BJ (cell line): ENCODE data around the gene MUC13. TPM values are rescaled to one million over a fixed set of nuclear protein-coding genes. Genes with fewer than 3 reads are reported as not detected.

ENCODE experiments used
- CTCF ChIA-PET: fragments of 350-600 bp; formaldehyde crosslinking; extraction: SDS; loops from one replicate; lab custom pipeline; 2021; ENCODE audit warnings: antibody characterized with exemption, inconsistent platforms; lab: Yijun Ruan, JAX
- POLR2A ChIA-PET: fragments of 300-600 bp; sonication (Branson Sonifier 250); formaldehyde crosslinking; extraction: SDS; loops from one replicate; lab custom pipeline; 2021; ENCODE audit warnings: antibody characterized with exemption; lab: Charles Lee
- DNase-seq: peaks from one replicate; pipeline ENCODE4 v3.0.0-alpha.2; 2011; ENCODE audit warnings: low read depth
- H3K27me3 ChIP-seq: 2 replicates; pipeline ENCODE4 v1.6.0; 2011; ENCODE audit warnings: low read length; ENCODE audit not compliant: control insufficient read depth, insufficient read depth
- H3K36me3 ChIP-seq: 2 replicates; pipeline ENCODE4 v1.5.1; 2011; ENCODE audit warnings: low read length; ENCODE audit not compliant: control insufficient read depth, insufficient read depth
- H3K4me3 ChIP-seq: 2 replicates; pipeline ENCODE4 v1.5.1; 2011; ENCODE audit warnings: low read depth, mild to moderate bottlenecking, control low read depth, low read length
- polyA plus RNA-seq: library from polyadenylated mRNA; depleted of rRNA; stranded (reverse); fragments of >200 nt; gene quantifications from 2 replicates; pipeline ENCODE4 v1.2.3, GENCODE V29; 2011
- TF ChIP-seq, protein P1 (sequence below): IDR thresholded peaks from 2 replicates; pipeline ENCODE4 v1.5.1; 2011; ENCODE audit warnings: low read depth, mild to moderate bottlenecking, control low read depth, inconsistent platforms, low read length, moderate library complexity; ENCODE audit not compliant: insufficient read depth

Gene MUC13
- polyA plus RNA-seq, 1 experiment, result not detected

DNA sequence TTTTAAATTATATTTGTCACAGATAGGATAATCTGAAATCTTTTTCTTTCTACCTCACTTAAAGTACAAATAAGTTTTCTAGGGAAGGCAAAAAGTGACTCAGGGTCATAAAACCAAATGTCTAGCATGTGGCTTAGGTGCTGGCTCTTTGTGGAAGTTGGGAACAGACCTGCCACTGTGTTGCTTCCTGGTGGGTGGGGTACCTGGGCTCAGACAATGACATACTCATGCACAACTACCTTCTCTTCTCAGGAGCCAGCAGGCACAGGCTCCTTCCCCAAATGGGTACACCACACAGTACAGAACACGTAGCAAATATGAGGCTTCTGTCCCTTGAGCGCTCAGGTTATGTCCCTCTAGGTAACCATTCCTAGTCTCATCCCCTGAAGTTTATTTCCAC lies 40.1 kb upstream of the MUC13 start:
- POLR2A ChIA-PET, result no interaction called here
- Histone ChIP-seq H3K36me3 (peaks cover 30% of the 10 kb centered on the region), H3K27me3 (no peaks in the 10 kb centered on the region), H3K4me3 (no peak overlapping the region)
- DNase-seq, result no peak
- TF ChIP-seq, protein P1, sequence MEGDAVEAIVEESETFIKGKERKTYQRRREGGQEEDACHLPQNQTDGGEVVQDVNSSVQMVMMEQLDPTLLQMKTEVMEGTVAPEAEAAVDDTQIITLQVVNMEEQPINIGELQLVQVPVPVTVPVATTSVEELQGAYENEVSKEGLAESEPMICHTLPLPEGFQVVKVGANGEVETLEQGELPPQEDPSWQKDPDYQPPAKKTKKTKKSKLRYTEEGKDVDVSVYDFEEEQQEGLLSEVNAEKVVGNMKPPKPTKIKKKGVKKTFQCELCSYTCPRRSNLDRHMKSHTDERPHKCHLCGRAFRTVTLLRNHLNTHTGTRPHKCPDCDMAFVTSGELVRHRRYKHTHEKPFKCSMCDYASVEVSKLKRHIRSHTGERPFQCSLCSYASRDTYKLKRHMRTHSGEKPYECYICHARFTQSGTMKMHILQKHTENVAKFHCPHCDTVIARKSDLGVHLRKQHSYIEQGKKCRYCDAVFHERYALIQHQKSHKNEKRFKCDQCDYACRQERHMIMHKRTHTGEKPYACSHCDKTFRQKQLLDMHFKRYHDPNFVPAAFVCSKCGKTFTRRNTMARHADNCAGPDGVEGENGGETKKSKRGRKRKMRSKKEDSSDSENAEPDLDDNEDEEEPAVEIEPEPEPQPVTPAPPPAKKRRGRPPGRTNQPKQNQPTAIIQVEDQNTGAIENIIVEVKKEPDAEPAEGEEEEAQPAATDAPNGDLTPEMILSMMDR, result no peak
- CTCF ChIA-PET, result no interaction called here

DNA sequence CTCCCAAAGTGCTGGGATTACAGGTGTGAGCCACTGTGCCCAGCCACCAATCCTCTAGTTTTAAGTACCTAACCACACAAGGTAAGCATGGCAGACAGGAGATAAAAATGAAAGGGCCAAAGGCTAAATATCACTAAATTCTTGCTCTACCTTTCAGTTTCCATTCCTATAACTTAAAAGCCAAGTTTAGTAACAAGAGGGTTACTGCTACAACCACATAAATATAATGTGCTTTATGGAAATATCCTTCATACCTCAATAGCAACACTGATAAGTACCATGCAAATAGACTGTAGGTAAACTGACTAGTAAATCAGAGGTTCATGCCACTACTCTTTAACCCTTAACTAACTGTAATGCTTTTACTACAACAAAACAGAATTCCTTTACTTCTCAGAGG lies 38.7 kb upstream of the MUC13 start:
- POLR2A ChIA-PET, result no interaction called here
- H3K36me3 ChIP-seq, result peaks cover 37% of the 10 kb centered on the region
- CTCF ChIA-PET, result no interaction called here

DNA sequence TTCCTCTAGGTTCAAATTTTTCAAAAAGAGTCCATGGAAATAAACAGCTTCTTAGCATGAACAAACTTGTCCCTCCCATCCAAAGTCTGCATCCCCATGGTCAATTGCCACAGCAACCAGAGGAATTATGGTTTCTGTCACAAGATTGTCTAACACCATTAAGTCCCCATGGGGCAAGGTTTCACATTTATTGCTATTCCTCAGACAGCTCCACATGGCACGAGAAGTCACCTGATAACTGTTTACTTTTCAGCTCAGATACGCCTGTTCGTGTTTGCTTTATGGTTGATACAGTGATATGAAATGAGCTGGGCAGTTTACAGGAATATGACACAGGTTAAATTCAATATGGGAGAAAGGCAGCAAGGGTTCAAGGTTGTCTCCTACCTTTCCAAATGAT lies 37.9 kb upstream of the MUC13 start:
- POLR2A ChIA-PET, result no interaction called here
- H3K4me3 ChIP-seq, result no peak overlapping the region
- TF ChIP-seq, protein P1, result no peak
- H3K27me3 ChIP-seq, result no peaks in the 10 kb centered on the region
- DNase-seq, result no peak
- CTCF ChIA-PET, result interaction anchor here (1.2 to 1.7 kb wide), 2 partner anchors 13 to 613 kb away, joined by 3 to 4 read pairs; no protein-coding TSS in a partner anchor
- peaks cover 39% of the 10 kb centered on the region for H3K36me3 ChIP-seq

More for the DNA sequence above, 38.7 kb upstream of the MUC13 start:
- TF ChIP-seq, protein P1, result no peak
- Histone ChIP-seq H3K27me3 (no peaks in the 10 kb centered on the region), H3K4me3 (no peak overlapping the region)
- DNase-seq, result no peak

DNA sequence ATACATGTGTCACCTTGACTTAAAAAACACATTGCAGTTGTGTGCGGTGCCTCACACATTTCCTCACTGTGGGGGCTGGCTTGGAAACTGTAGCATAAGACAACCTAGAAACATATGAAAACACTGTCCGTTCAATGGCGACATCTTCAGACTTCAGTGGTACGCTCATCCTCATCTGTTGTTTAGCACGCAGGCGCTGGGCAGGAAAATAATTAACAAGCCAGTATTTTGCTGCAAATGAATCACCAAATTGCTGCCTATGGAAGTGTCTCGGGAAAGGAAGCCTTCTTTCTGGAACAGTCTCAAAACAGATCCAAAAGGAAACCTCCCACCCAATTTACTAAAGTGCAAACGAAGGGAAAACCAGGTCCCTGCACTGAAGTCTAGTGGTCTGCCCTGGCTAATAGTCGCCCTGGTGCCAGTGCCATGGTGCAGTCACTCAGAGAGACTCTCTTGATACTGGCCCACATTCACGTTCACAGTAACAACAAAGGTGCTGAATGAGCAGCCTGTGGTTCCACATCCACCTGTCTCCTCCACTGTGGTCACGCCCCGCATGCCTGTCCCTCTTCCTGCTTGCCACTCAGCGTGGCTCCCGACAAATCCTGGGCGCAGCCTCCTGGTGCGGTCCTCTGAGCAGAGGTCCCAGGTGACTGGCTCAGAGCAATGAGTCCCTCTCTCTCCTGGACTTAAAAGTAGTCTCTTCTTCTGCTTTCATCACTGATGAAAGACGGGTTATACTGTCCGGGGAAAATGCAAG lies 35.6 kb upstream of the MUC13 start:
- H3K27me3 ChIP-seq, result no peaks in the 10 kb centered on the region
- ChIA-PET CTCF (no interaction called here), POLR2A (no interaction called here)
- TF ChIP-seq, protein P1, result no peak
- H3K36me3 ChIP-seq, result peaks cover 33% of the 10 kb centered on the region
- no peak overlapping the region for H3K4me3 ChIP-seq
- DNase-seq, result no peak

DNA sequence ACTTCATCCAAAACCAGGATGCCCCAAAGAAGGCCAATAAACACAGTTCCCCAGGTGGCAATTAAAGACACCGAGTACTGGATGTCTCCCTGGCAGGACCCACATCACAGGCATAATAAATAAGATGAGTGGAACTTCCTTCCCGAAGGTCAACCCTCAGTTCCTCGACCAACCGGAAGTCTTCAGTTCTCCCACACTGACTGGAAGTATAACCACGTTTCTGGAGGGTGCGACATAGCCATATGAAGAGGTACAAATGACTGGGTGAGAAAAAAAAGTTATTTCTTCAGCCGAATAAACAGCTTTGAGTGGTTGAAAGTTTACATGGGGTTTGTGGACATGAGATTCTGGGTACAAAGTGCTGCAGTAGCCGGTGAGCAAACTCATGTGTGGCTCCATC lies 34.6 kb upstream of the MUC13 start:
- POLR2A ChIA-PET, result no interaction called here
- H3K4me3 ChIP-seq, result no peak overlapping the region
- H3K27me3 ChIP-seq, result no peaks in the 10 kb centered on the region
- CTCF ChIA-PET, result no interaction called here
- no peak for DNase-seq
- peaks cover 30% of the 10 kb centered on the region for H3K36me3 ChIP-seq
- TF ChIP-seq, protein P1, result no peak
